ENCODE measurements around the gene ALKBH8. TPM values are rescaled to one million over a fixed set of nuclear protein-coding genes. Genes with fewer than 3 reads are reported as not detected.
"Not testable (repeated sequence)": the region's sequence is repeated elsewhere in the genome, so short reads cannot be mapped to it uniquely, and the experiment has no call there.

ALKBH8 gene
- polyA plus RNA-seq, 1 donor (not counting 4 experiments of a cell fraction or from before 2014, with no cell fraction given), result 8.0 TPM

- Histone ChIP-seq H3K4me1 (ENCODE audit: control insufficient read depth, extremely low read depth, insufficient read depth, low read length) (peaks cover 34% of the 10 kb centered on the region), H3K4me3 (ENCODE audit: control insufficient read depth in 2 of 3, extremely low read depth in 1 of 3, insufficient read depth in 2 of 3, low read depth in 1 of 3, low read length in 3 of 3) (no peak overlapping the region), H4K20me1 (ENCODE audit: control insufficient read depth, extremely low read depth, insufficient read depth, low read length) (no peaks in the 10 kb centered on the region), H3K36me3 (ENCODE audit: control insufficient read depth in 2 of 2, extremely low read depth in 1 of 2, insufficient read depth in 2 of 2, low read length in 2 of 2) (no peaks in the 10 kb centered on the region), H3K27me3 (ENCODE audit: control insufficient read depth, extremely low read depth, insufficient read depth, low read length) (no peaks in the 10 kb centered on the region), H2AFZ (ENCODE audit: control insufficient read depth, low read length) (no peak overlapping the region), H3K27ac (ENCODE audit: control insufficient read depth, insufficient read depth, low read length) (no peak overlapping the region), H3K9me1 (ENCODE audit: control insufficient read depth, extremely low read depth, insufficient read depth, low read length) (peaks cover 4% of the 10 kb centered on the region), H3K79me2 (ENCODE audit: control insufficient read depth, insufficient read depth, low read length) (peaks cover 14% of the 10 kb centered on the region), H3K9ac (ENCODE audit: control insufficient read depth, extremely low read depth, insufficient read depth, low read length) (no peak overlapping the region), H3K4me2 (ENCODE audit: control insufficient read depth, extremely low read depth, insufficient read depth, low read depth, low read length) (no peak overlapping the region), H3K9me3 (ENCODE audit: control insufficient read depth, low read depth, low read length) (no peaks in the 10 kb centered on the region)
- no peak for DNase-seq (ENCODE audit: low read depth, low spot score)
- dilution Hi-C loops (cut with MboI; ENCODE audit: extremely low pct_ligation_motif_present, low sequenced_read_pairs), result no loop called here
- no peak for FAIRE-seq
- TF ChIP-seq CTCF (optimal IDR thresholded peaks at IDR 0.05 in 1 of 3, IDR thresholded peaks at IDR 0.05 in 1 of 3, conservative IDR thresholded peaks at IDR 0.05 in 1 of 3; ENCODE audit: extremely low read depth in 1 of 3, insufficient read depth in 2 of 3, low read length in 3 of 3) (no peak), EZH2 (IDR thresholded peaks at IDR 0.05; ENCODE audit: low read length) (no peak)
These were observed 1.0 kb upstream of the ALKBH8 start for GRCh38 chr11:107566569-107566968.

- Histone ChIP-seq H3K27ac (ENCODE audit: control insufficient read depth, insufficient read depth, low read length) (peak overlapping the region; percentile 92), H3K9ac (ENCODE audit: control insufficient read depth, extremely low read depth, insufficient read depth, low read length) (peak overlapping the region; percentile 91), H3K79me2 (ENCODE audit: control insufficient read depth, insufficient read depth, low read length) (peaks cover 14% of the 10 kb centered on the region), H3K4me3 (ENCODE audit: control insufficient read depth in 2 of 3, extremely low read depth in 1 of 3, insufficient read depth in 2 of 3, low read depth in 1 of 3, low read length in 3 of 3) (peak overlapping the region; percentile 65 to 89 (median 75)), H3K4me2 (ENCODE audit: control insufficient read depth, extremely low read depth, insufficient read depth, low read depth, low read length) (peak overlapping the region; percentile 93), H2AFZ (ENCODE audit: control insufficient read depth, low read length) (peak overlapping the region; percentile 100), H3K4me1 (ENCODE audit: control insufficient read depth, extremely low read depth, insufficient read depth, low read length) (peaks cover 34% of the 10 kb centered on the region)
- H3K36me3 ChIP-seq (ENCODE audit: control insufficient read depth in 2 of 2, extremely low read depth in 1 of 2, insufficient read depth in 2 of 2, low read length in 2 of 2); H3K27me3 ChIP-seq (ENCODE audit: control insufficient read depth, extremely low read depth, insufficient read depth, low read length); FAIRE-seq; DNase-seq (ENCODE audit: low read depth, low spot score); dilution Hi-C loops (cut with MboI; ENCODE audit: extremely low pct_ligation_motif_present, low sequenced_read_pairs); H4K20me1 ChIP-seq (ENCODE audit: control insufficient read depth, extremely low read depth, insufficient read depth, low read length); H3K9me1 ChIP-seq (ENCODE audit: control insufficient read depth, extremely low read depth, insufficient read depth, low read length); H3K9me3 ChIP-seq (ENCODE audit: control insufficient read depth, low read depth, low read length): not testable (repeated sequence)
These were observed 493 bp upstream of the ALKBH8 start for GRCh38 chr11:107565955-107566501.

GRCh38 chr11:107564877-107565218 lies 687 bp downstream of the ALKBH8 start:
- dilution Hi-C loops (cut with MboI; ENCODE audit: extremely low pct_ligation_motif_present, low sequenced_read_pairs), result no loop called here
- peak overlapping the region; percentile 100 for H2AFZ ChIP-seq (ENCODE audit: control insufficient read depth, low read length)
- peaks cover 34% of the 10 kb centered on the region for H3K4me1 ChIP-seq (ENCODE audit: control insufficient read depth, extremely low read depth, insufficient read depth, low read length)
- no peaks in the 10 kb centered on the region for H3K9me3 ChIP-seq (ENCODE audit: control insufficient read depth, low read depth, low read length)
- H3K36me3 ChIP-seq (ENCODE audit: control insufficient read depth in 2 of 2, extremely low read depth in 1 of 2, insufficient read depth in 2 of 2, low read length in 2 of 2), result no peaks in the 10 kb centered on the region
- peaks cover 4% of the 10 kb centered on the region for H3K9me1 ChIP-seq (ENCODE audit: control insufficient read depth, extremely low read depth, insufficient read depth, low read length)
- H3K4me3 ChIP-seq (ENCODE audit: control insufficient read depth in 2 of 3, extremely low read depth in 1 of 3, insufficient read depth in 2 of 3, low read depth in 1 of 3, low read length in 3 of 3), result peak overlapping the region; percentile 65 to 89 (median 75)
- DNase-seq (ENCODE audit: low read depth, low spot score) (no peak), FAIRE-seq (no peak)
- peaks cover 14% of the 10 kb centered on the region for H3K79me2 ChIP-seq (ENCODE audit: control insufficient read depth, insufficient read depth, low read length)
- TF ChIP-seq EZH2 (IDR thresholded peaks at IDR 0.05; ENCODE audit: low read length), result no peak
- H4K20me1 ChIP-seq (ENCODE audit: control insufficient read depth, extremely low read depth, insufficient read depth, low read length), result no peaks in the 10 kb centered on the region
- peak overlapping the region; percentile 91 for H3K9ac ChIP-seq (ENCODE audit: control insufficient read depth, extremely low read depth, insufficient read depth, low read length)
- peak overlapping the region; percentile 92 for H3K27ac ChIP-seq (ENCODE audit: control insufficient read depth, insufficient read depth, low read length)
- no peaks in the 10 kb centered on the region for H3K27me3 ChIP-seq (ENCODE audit: control insufficient read depth, extremely low read depth, insufficient read depth, low read length)
- H3K4me2 ChIP-seq (ENCODE audit: control insufficient read depth, extremely low read depth, insufficient read depth, low read depth, low read length), result peak overlapping the region; percentile 93

All from keratinocyte (primary cell).